GM18526 (cell line): Measurements from ENCODE around the gene SERPINB1.

ENCODE experiments used
- POLR2A ChIP-seq: IDR thresholded peaks from 3 replicates; pipeline ENCODE4 v1.6.1; 2011; ENCODE audit not compliant: insufficient read length; ENCODE audit errors: extremely low read depth

The SERPINB1 gene

GRCh38 chr6:2792330-2793110 is 49.1 kb downstream of the SERPINB1 start:
- TF ChIP-seq POLR2A: no peak

GRCh38 chr6:2791450-2791974 is 50.2 kb downstream of the SERPINB1 start:
- TF ChIP-seq POLR2A: no peak

GRCh38 chr6:2790588-2791449 is 50.8 kb downstream of the SERPINB1 start:
- no peak for TF ChIP-seq POLR2A

- TF ChIP-seq POLR2A: no peak
Observed at GRCh38 chr6:2786269-2786668, 55.4 kb downstream of the SERPINB1 start.

- no peak for TF ChIP-seq POLR2A
Observed at GRCh38 chr6:2784930-2785329, 56.7 kb downstream of the SERPINB1 start.

GRCh38 chr6:2784061-2784460 is 57.6 kb downstream of the SERPINB1 start:
- no peak for TF ChIP-seq POLR2A

GRCh38 chr6:2783188-2783963 is 58.3 kb downstream of the SERPINB1 start:
- TF ChIP-seq POLR2A: no peak

GRCh38 chr6:2782825-2783187 is 58.9 kb downstream of the SERPINB1 start:
- TF ChIP-seq POLR2A: no peak

- TF ChIP-seq POLR2A: no peak
Observed at GRCh38 chr6:2782356-2782708, 59.3 kb downstream of the SERPINB1 start.
